Measurements from ENCODE around the gene LMOD2.

The LMOD2 gene

DNA sequence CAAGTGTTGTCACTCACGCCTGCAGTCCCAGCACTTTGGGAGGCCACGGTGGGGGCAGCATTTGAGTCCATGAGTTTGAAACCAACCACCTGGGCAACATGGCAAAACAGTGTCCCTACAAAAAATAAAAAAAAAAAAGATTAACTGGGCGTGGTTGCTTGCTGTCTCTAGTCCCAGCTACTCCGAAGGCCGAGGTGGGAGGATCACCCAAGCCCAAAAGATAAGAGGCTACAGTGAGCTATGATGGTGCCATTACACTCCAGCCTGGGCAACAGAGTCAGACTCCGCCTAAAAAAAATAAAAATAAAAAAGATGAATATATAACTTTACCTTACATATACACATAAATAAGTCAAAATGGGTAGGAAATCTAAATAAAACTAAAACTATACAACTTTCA, 2.5 kb upstream of the LMOD2 start:
- H3K27ac ChIP-seq (ENCODE audit: low read length), result no peak overlapping the region
- no peaks in the 10 kb centered on the region for H3K9me3 ChIP-seq (ENCODE audit: insufficient read depth, low read length)
- H3K27me3 ChIP-seq (ENCODE audit: low read depth, low read length), result no peaks in the 10 kb centered on the region
- no peak overlapping the region for H3K4me3 ChIP-seq (ENCODE audit: low read length)
- no peak for TF ChIP-seq EZH2phosphoT487 (IDR thresholded peaks at IDR 0.05; ENCODE audit: low read depth)
- TF ChIP-seq, protein P1, sequence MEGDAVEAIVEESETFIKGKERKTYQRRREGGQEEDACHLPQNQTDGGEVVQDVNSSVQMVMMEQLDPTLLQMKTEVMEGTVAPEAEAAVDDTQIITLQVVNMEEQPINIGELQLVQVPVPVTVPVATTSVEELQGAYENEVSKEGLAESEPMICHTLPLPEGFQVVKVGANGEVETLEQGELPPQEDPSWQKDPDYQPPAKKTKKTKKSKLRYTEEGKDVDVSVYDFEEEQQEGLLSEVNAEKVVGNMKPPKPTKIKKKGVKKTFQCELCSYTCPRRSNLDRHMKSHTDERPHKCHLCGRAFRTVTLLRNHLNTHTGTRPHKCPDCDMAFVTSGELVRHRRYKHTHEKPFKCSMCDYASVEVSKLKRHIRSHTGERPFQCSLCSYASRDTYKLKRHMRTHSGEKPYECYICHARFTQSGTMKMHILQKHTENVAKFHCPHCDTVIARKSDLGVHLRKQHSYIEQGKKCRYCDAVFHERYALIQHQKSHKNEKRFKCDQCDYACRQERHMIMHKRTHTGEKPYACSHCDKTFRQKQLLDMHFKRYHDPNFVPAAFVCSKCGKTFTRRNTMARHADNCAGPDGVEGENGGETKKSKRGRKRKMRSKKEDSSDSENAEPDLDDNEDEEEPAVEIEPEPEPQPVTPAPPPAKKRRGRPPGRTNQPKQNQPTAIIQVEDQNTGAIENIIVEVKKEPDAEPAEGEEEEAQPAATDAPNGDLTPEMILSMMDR (IDR thresholded peaks at IDR 0.05; ENCODE audit: low read depth, low read length), result no peak
- H3K4me2 ChIP-seq (ENCODE audit: low read length), result no peak overlapping the region
- no peaks in the 10 kb centered on the region for H3K36me3 ChIP-seq (replicated peaks; ENCODE audit: low read depth, low read length)
- H3K4me1 ChIP-seq (ENCODE audit: low read length), result no peaks in the 10 kb centered on the region
- no peak overlapping the region for H2AFZ ChIP-seq (ENCODE audit: low read depth, low read length)
- H3K79me2 ChIP-seq (ENCODE audit: low read length), result no peaks in the 10 kb centered on the region
- no peak overlapping the region for H3K9ac ChIP-seq (ENCODE audit: low read length)
- no peaks in the 10 kb centered on the region for H4K20me1 ChIP-seq (ENCODE audit: insufficient read depth, low read length)

DNA sequence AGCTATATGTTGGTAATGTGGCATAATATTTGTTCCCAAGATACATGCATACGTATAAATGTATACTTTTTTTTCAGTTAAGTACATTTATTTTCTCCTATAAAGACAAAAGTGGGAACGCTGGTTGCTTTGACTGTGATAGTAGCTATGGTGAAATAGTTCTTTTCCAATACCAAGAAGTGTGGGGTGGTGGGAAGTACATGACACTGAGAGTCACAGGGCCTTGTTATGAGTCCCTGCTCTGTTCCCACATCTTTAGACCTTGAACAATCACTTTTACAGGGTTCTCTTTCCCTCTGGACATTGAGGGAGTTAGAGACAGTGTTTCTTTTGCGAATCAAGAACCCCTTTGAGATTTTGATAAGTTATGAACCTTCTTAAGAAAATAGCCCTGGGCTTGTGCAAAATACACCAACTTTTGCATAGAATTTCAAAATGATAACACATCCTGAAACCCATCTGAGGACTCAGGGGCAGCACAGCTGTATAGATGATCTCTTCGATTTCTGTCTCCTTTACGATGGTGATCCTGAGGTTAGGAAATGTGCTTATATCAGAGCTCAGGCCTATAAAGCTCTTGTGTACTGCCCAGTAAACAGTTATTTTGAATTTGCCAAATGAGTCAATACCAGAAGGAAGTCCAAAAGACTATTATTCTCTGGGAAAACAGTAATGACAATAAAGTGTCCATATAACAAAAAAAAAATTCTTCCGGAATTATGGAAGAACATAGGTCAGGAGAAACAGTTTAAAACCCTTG, 1.1 kb downstream of the LMOD2 start:
- H3K9me3 ChIP-seq (ENCODE audit: insufficient read depth, low read length), result no peaks in the 10 kb centered on the region
- no peak overlapping the region for H3K4me3 ChIP-seq (ENCODE audit: low read length)
- no peaks in the 10 kb centered on the region for H3K36me3 ChIP-seq (replicated peaks; ENCODE audit: low read depth, low read length)
- no peaks in the 10 kb centered on the region for H4K20me1 ChIP-seq (ENCODE audit: insufficient read depth, low read length)
- H2AFZ ChIP-seq (ENCODE audit: low read depth, low read length), result no peak overlapping the region
- no peaks in the 10 kb centered on the region for H3K27me3 ChIP-seq (ENCODE audit: low read depth, low read length)
- no peak for TF ChIP-seq EZH2phosphoT487 (IDR thresholded peaks at IDR 0.05; ENCODE audit: low read depth)
- TF ChIP-seq, protein P1 (IDR thresholded peaks at IDR 0.05; ENCODE audit: low read depth, low read length), result no peak
- no peak overlapping the region for H3K27ac ChIP-seq (ENCODE audit: low read length)
- H3K79me2 ChIP-seq (ENCODE audit: low read length), result no peaks in the 10 kb centered on the region
- H3K4me2 ChIP-seq (ENCODE audit: low read length), result no peak overlapping the region
- no peak overlapping the region for H3K9ac ChIP-seq (ENCODE audit: low read length)
- no peaks in the 10 kb centered on the region for H3K4me1 ChIP-seq (ENCODE audit: low read length)

DNA sequence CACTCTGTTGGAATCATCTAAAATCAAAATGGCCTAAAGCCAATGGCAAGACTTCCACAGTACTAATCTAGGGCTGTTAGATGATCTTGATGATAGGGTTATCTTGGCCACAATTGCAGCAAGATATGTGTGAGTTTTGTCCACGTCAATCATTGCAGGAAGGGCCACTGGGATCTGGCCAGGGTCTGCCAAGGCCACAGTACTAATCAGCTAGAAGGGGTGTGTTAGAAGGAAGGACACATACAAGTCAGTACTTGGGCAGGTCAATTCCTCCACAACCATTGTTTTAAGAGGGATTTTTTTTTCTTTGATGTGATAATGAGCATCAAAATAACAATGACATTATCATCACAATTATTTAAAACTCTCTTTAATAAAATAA, 1.6 kb downstream of the LMOD2 start:
- no peak overlapping the region for H3K27ac ChIP-seq (ENCODE audit: low read length)
- no peak overlapping the region for H2AFZ ChIP-seq (ENCODE audit: low read depth, low read length)
- H3K36me3 ChIP-seq (replicated peaks; ENCODE audit: low read depth, low read length), result no peaks in the 10 kb centered on the region
- no peak overlapping the region for H3K4me3 ChIP-seq (ENCODE audit: low read length)
- H3K27me3 ChIP-seq (ENCODE audit: low read depth, low read length), result no peaks in the 10 kb centered on the region
- H3K4me1 ChIP-seq (ENCODE audit: low read length), result no peaks in the 10 kb centered on the region
- no peaks in the 10 kb centered on the region for H4K20me1 ChIP-seq (ENCODE audit: insufficient read depth, low read length)
- TF ChIP-seq EZH2phosphoT487 (IDR thresholded peaks at IDR 0.05; ENCODE audit: low read depth), result no peak
- TF ChIP-seq, protein P1 (IDR thresholded peaks at IDR 0.05; ENCODE audit: low read depth, low read length), result no peak
- no peak overlapping the region for H3K4me2 ChIP-seq (ENCODE audit: low read length)
- H3K9me3 ChIP-seq (ENCODE audit: insufficient read depth, low read length), result no peaks in the 10 kb centered on the region
- no peaks in the 10 kb centered on the region for H3K79me2 ChIP-seq (ENCODE audit: low read length)
- H3K9ac ChIP-seq (ENCODE audit: low read length), result no peak overlapping the region

DNA sequence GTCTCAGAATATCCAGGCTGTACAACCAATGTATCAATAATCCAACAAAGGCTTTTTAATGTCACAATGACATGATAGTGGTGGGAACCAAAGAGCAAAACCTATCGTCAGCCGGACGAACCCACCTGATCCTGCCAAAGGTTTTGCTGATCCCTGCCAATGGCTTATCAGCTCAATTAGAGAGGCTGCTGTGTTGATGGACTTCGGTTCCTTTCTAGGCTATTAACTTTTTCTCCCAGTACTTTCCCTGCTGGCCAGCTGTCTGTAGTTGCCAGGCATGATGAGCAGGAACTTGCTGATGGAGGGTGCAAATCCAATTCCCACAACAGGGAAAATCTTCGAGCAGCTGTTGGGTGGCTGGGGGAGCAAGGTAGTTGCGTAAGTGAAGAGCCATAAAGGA, 2.4 kb downstream of the LMOD2 start:
- H3K4me3 ChIP-seq (ENCODE audit: low read length), result no peak overlapping the region
- H3K36me3 ChIP-seq (replicated peaks; ENCODE audit: low read depth, low read length), result no peaks in the 10 kb centered on the region
- H3K27ac ChIP-seq (ENCODE audit: low read length), result no peak overlapping the region
- no peak for TF ChIP-seq EZH2phosphoT487 (IDR thresholded peaks at IDR 0.05; ENCODE audit: low read depth)
- TF ChIP-seq, protein P1 (IDR thresholded peaks at IDR 0.05; ENCODE audit: low read depth, low read length), result no peak
- no peaks in the 10 kb centered on the region for H3K79me2 ChIP-seq (ENCODE audit: low read length)
- no peak overlapping the region for H2AFZ ChIP-seq (ENCODE audit: low read depth, low read length)
- H3K9me3 ChIP-seq (ENCODE audit: insufficient read depth, low read length), result no peaks in the 10 kb centered on the region
- no peaks in the 10 kb centered on the region for H4K20me1 ChIP-seq (ENCODE audit: insufficient read depth, low read length)
- no peaks in the 10 kb centered on the region for H3K27me3 ChIP-seq (ENCODE audit: low read depth, low read length)
- no peak overlapping the region for H3K9ac ChIP-seq (ENCODE audit: low read length)
- H3K4me2 ChIP-seq (ENCODE audit: low read length), result no peak overlapping the region
- H3K4me1 ChIP-seq (ENCODE audit: low read length), result no peaks in the 10 kb centered on the region

Measured in OCI-LY3 (cell line).